ENCODE results near the gene MAN1B1. TPM values are rescaled to one million over a fixed set of nuclear protein-coding genes. Genes with fewer than 3 reads are reported as not detected.

Gene MAN1B1
- total RNA-seq, 1 donor from 2014 or later = 24.6 TPM

- Histone ChIP-seq H3K4me1 (no peaks in the 10 kb centered on the region), H4K20me1 (ENCODE audit: low read depth) (no peaks in the 10 kb centered on the region), H3K79me2 (ENCODE audit: low read depth) (no peaks in the 10 kb centered on the region), H3K27ac (no peak overlapping the region), H3K9me3 (ENCODE audit: low read depth) (no peaks in the 10 kb centered on the region), H3K36me3 (no peaks in the 10 kb centered on the region), H3F3A (ENCODE audit: low read depth) (peaks cover 15% of the 10 kb centered on the region), H3K4me3 (no peak overlapping the region), H3K4me2 (no peak overlapping the region), H2AFZ (replicated peaks) (no peak overlapping the region), H3K9ac (no peak overlapping the region), H3K27me3 (peaks cover 86% of the 10 kb centered on the region)
- Mint-ChIP-seq H3K4me1 (no peaks in the 10 kb centered on the region), H3K36me3 (no peaks in the 10 kb centered on the region), H3K27ac (no peak overlapping the region), H3K27me3 (ENCODE audit: insufficient read depth, low read depth) (peaks cover 33% of the 10 kb centered on the region), H3K9me3 (peaks cover 3% of the 10 kb centered on the region), H3K4me3 (no peak overlapping the region)
- no peak for DNase-seq (ENCODE audit: low spot score)
- TF ChIP-seq CTCF (IDR thresholded peaks at IDR 0.05) (no peak), EZH2 (IDR thresholded peaks at IDR 0.05) (no peak), EZH2phosphoT487 (IDR thresholded peaks at IDR 0.05) (no peak)
Observed at GRCh38 chr9:137147793-137148160, 61.0 kb downstream of the MAN1B1 start.

DNA sequence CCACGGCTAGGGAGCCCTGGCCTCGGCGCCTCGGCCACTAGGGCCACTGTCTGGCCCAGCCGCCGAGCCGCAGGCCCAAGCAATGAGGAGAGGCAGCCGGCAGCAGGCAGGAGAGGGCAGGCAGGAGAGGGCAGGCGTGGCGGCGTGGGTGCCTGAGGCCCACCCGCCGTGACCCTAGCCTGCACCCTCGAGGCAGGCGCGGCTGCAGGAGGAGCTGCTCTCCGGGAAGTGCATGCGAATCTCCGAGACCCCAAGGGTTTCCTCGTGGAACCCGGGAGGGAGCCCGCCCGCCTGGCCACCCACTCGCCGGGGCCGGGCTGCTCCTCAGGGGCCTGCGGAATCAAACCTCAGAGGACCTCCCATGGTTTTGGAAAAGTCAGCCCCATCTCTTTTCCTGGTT, 61.5 kb downstream of the MAN1B1 start:
- no peak overlapping the region for H3K9ac ChIP-seq
- Mint-ChIP-seq H3K36me3 (no peaks in the 10 kb centered on the region), H3K27ac (no peak overlapping the region), H3K4me1 (no peaks in the 10 kb centered on the region), H3K4me3 (no peak overlapping the region), H3K27me3 (ENCODE audit: insufficient read depth, low read depth) (peaks cover 31% of the 10 kb centered on the region), H3K9me3 (peaks cover 3% of the 10 kb centered on the region)
- DNase-seq (ENCODE audit: low spot score) = no peak
- peaks cover 82% of the 10 kb centered on the region for H3K27me3 ChIP-seq
- TF ChIP-seq EZH2phosphoT487 (IDR thresholded peaks at IDR 0.05) (no peak), EZH2 (IDR thresholded peaks at IDR 0.05) (no peak), CTCF (IDR thresholded peaks at IDR 0.05) (no peak)
- peaks cover 20% of the 10 kb centered on the region for H3F3A ChIP-seq (ENCODE audit: low read depth)
- no peaks in the 10 kb centered on the region for H3K4me1 ChIP-seq
- no peaks in the 10 kb centered on the region for H4K20me1 ChIP-seq (ENCODE audit: low read depth)
- H2AFZ ChIP-seq (replicated peaks) = no peak overlapping the region
- no peaks in the 10 kb centered on the region for H3K36me3 ChIP-seq
- no peak overlapping the region for H3K4me3 ChIP-seq
- no peak overlapping the region for H3K27ac ChIP-seq
- H3K9me3 ChIP-seq (ENCODE audit: low read depth) = no peaks in the 10 kb centered on the region
- no peak overlapping the region for H3K4me2 ChIP-seq
- no peaks in the 10 kb centered on the region for H3K79me2 ChIP-seq (ENCODE audit: low read depth)

GRCh38 chr9:137148661-137149060, 61.9 kb downstream of the MAN1B1 start:
- Histone ChIP-seq H3K27me3 (peaks cover 77% of the 10 kb centered on the region), H3F3A (ENCODE audit: low read depth) (peaks cover 23% of the 10 kb centered on the region), H2AFZ (replicated peaks) (no peak overlapping the region), H3K79me2 (ENCODE audit: low read depth) (no peaks in the 10 kb centered on the region), H3K4me3 (no peak overlapping the region), H3K4me1 (no peaks in the 10 kb centered on the region), H3K36me3 (no peaks in the 10 kb centered on the region), H3K9ac (no peak overlapping the region), H4K20me1 (ENCODE audit: low read depth) (no peaks in the 10 kb centered on the region), H3K4me2 (no peak overlapping the region), H3K27ac (no peak overlapping the region), H3K9me3 (ENCODE audit: low read depth) (no peaks in the 10 kb centered on the region)
- H3K4me3 Mint-ChIP-seq = no peak overlapping the region
- peaks cover 27% of the 10 kb centered on the region for H3K27me3 Mint-ChIP-seq (ENCODE audit: insufficient read depth, low read depth)
- no peaks in the 10 kb centered on the region for H3K4me1 Mint-ChIP-seq
- no peaks in the 10 kb centered on the region for H3K36me3 Mint-ChIP-seq
- DNase-seq (ENCODE audit: low spot score) = no peak
- H3K9me3 Mint-ChIP-seq = peaks cover 3% of the 10 kb centered on the region
- H3K27ac Mint-ChIP-seq = no peak overlapping the region
- no peak for TF ChIP-seq EZH2 (IDR thresholded peaks at IDR 0.05)
- no peak for TF ChIP-seq EZH2phosphoT487 (IDR thresholded peaks at IDR 0.05)
- no peak for TF ChIP-seq CTCF (IDR thresholded peaks at IDR 0.05)
